NOMO-1 treated with dmso at 0.1 percent for 144 hours (cell line): ENCODE data around the gene ATP1A1.

Experiments
- DNase-seq: peaks from one replicate; lab custom pipeline; 2025; ENCODE audit not compliant: unreplicated experiment; lab: John Stamatoyannopoulos, UW

The ATP1A1 gene

GRCh38 chr1:116389013-116389412 lies 16.0 kb downstream of the ATP1A1 start:
- DNase-seq = no peak

GRCh38 chr1:116389686-116390085 lies 16.6 kb downstream of the ATP1A1 start:
- DNase-seq = no peak

GRCh38 chr1:116390195-116390594 lies 17.2 kb downstream of the ATP1A1 start:
- DNase-seq = no peak

DNA sequence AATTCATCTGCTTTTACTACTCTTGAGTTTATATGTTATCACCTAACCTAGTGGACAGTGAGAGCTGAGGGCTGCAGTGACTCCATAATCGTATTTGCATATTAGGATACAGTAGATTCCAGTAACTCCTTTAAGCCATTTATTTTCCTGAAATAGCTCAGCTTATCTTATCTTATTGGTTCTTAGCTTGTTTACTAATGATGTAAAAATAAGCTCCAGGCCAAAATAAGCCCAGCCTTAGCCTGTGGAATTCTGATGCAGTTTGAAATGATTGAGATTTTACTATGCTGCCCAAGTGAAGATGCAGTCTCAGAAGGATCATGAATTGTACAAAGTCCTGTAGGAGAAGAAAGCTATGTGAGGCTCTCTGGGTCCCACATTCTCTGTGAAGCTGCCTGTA lies 18.1 kb downstream of the ATP1A1 start:
- DNase-seq = no peak

DNA sequence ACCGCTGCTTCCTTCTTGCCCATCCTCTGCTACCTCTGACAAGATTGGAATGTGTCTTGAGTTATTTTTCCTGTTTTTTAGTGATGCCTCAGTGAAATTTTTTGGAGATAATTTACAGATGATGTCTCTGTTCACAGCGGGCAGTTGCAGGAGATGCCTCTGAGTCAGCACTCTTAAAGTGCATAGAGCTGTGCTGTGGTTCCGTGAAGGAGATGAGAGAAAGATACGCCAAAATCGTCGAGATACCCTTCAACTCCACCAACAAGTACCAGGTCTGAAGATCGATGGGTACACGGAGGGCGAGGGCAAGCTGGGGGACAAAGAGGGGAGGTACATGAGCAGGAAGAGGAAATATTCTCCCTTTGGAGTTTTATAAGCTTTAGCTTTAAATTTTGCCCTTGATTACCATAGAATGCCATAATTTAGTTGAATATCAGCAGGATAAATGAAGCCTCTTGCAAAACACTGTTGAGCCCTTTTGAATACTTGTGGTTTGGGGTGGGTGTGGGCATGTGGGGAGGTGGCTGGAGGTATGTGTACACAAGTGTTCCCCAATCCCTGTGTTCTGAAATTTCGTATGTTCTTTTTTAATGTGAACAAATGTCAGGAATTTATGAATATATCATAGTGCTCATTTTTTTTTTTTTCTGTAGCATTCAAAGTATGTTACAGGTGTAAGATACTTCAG lies 19.8 kb downstream of the ATP1A1 start:
- DNase-seq = no peak

GRCh38 chr1:116393792-116394191 lies 20.7 kb downstream of the ATP1A1 start:
- no peak for DNase-seq

DNA sequence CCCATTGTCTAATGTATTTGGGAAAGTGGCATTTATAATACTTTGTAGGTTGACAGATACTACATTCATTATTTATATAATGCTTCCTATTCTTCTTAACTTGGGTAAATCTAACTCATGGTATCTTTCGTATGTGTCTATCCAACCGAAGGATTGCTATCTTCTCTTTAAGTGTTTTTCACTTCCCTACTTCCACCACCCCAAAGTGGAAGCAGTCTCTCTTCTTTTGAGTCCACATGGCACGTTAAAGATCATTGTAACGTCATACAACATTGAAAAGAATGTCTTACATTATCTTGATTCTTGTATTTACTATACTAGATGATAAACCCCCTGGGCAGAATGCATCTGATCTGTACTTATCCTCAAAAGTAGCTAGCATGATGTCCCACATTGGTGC lies 21.2 kb downstream of the ATP1A1 start:
- DNase-seq = no peak

GRCh38 chr1:116396769-116397168 lies 23.7 kb downstream of the ATP1A1 start:
- DNase-seq = no peak

DNA sequence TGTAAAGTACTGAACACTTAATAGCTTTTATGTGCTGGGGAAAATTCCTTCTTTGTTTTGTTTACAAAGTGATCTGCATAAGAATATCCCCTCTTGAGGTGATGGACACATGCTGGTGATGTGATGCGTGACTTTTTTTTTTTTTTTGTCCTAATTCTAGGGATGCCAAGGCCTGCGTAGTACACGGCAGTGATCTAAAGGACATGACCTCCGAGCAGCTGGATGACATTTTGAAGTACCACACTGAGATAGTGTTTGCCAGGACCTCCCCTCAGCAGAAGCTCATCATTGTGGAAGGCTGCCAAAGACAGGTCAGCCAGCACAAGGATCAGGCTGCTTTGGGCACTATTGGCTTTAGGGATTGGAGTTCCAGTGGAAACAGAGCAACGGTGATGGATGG lies 24.7 kb downstream of the ATP1A1 start:
- no peak for DNase-seq

- DNase-seq = no peak
Observed at GRCh38 chr1:116400780-116401179, 27.7 kb downstream of the ATP1A1 start.

GRCh38 chr1:116401646-116402176 lies 28.7 kb downstream of the ATP1A1 start:
- DNase-seq = no peak

DNA sequence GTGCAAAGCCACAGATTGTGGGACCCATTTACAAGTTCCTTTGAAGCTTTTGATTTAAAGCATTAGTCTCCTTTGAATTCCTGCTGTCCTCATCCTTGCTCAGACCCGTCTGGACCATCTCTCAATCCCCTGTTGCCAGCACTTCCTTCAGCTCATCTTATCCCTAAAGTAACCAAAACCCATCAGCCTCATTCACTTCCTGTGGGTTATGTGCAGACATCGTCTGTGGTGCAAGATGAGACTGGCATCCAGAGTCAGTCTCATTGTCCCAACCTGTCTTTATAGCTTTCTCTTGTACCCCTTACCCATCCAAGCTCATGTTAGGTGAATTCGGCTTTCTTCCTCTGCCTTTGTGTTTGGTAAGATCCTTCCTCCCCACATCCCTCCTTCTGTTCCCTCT lies 29.3 kb downstream of the ATP1A1 start:
- no peak for DNase-seq

DNA sequence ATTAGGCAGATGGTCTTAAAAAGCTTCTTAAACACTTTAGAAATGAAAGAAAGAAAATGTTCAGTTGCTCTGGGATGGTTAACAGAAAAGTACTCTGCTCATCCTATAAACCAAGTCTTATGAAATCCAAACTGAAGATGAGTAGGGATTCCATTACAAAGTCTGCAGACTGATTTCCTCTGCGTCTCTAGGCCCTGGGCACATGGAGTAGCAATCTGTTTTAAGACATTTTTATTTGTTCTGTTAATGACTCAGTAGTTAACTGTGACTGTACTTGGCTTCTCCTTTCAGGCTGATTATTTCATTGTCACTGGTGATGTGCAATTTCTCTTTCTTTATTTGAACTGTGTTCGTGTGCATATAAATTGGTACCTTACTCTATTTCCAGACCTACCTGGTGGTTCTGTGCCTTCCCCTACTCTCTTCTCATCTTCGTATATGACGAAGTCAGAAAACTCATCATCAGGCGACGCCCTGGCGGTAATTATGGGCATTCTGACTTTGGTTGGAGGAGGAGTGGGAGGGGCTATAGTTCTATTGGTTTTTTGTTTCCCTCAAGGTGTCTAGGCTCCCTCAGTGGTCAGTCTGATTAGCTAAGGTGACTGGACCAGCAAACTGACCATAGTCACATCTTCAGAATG lies 30.6 kb downstream of the ATP1A1 start:
- DNase-seq = no peak

DNA sequence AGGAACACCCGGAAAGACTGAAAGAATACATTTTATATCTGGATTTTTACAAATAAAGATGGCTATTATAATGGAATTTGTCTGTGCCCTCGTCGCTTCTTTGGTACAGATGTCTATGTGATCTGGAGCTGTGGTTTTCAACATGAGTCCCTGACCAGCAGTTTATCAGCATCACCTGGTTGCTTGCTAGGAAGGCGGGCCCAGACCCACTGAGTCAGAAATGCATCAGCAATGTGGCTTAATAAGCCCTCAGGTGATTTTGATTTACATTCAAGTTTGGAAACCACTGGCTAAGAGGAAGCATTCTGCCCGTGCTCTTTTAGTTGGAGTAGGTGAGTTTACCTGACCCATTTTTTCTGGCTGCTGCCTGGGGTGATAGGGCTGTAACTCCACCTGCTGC lies 31.7 kb downstream of the ATP1A1 start:
- no peak for DNase-seq

GRCh38 chr1:116405241-116406135 lies 32.4 kb downstream of the ATP1A1 start:
- DNase-seq = no peak

- DNase-seq = no peak
Observed at GRCh38 chr1:116407033-116407432, 34.0 kb downstream of the ATP1A1 start.

- no peak for DNase-seq
Observed at GRCh38 chr1:116408193-116408592, 35.1 kb downstream of the ATP1A1 start.

DNA sequence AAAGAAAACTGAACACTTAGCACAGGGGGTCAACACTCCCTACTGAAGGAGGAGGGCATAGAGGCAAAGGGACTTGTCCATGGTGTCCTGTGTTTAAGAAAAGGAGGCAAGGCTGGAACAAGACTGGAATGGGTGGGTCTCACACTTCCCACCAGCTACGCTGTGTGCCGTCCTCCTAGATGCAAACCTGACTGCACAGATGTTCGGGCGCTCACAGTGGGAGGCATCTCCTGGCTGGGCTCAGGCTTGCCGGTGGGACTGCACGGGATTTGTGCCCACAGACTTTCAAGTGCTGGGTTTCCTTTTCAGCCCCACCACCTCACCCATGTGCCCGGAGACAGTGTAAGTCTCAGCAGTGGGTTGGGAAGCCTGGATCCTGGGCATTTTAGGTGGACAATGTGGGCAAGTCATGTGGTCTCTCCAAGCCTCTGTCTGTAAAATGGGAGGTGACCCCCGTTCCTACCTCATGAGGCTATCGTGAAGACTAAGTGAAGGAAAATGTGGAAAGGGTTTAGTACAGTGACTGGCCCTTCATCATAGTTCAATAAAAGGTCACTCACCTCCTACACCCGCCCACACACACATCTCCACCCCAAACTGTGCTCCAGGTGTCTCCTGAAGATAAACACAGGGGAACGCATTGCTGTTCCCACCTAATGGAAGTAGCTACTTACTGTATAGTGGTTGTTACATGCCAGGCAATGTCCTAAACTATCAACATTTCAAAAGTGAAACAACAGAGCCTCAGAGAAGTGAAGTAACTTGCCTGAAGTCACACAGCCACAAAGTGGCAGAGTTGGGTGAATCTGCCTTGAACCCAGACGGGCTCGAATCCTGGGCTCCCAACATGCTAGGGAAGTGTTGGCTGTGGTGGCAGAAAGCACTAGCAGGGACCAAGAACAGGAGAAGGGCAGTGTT lies 36.0 kb downstream of the ATP1A1 start:
- DNase-seq = no peak

- DNase-seq = no peak
Observed at GRCh38 chr1:116409751-116410191, 36.7 kb downstream of the ATP1A1 start.

DNA sequence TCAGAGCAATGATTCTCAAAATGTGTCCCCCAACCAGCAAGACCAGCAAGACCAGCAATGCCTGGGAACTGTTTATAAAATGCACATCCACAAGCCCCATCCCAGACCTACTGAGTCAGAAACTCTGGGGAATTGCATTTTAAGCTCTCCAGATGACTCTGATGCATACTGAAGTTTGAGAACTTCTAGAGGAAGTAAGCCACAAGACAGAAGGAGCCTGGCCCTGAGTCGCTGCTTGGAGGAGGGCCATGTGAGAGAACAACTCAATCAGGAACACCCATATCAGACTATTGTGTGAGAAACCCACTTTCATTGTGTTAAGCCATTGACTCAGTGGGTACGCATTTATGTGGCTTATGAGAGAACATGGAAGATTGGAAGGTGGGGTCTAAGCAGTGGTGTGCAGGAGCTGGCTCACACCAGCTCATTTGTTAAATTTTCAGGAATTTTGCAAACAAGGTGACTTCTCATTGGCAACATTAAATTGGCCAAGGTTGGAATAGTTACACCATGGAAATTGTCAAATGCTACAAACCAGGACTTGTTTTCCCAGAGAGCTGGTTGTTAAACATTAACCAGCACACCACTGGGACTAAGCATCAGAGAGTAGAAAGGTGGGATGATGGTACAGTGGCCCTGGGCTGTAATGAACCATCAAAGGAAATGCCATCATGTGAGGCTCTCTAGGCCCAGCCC lies 38.9 kb downstream of the ATP1A1 start:
- DNase-seq = no peak
